Ramos (cell line): Measurements from ENCODE around the gene ZNF554.
"Not testable (repeated sequence)": the region's sequence is repeated elsewhere in the genome, so short reads cannot be mapped to it uniquely, and the experiment has no call there.

Experiments
- in situ Hi-C: fragments of 300-500 bp; cut with MboI; formaldehyde crosslinking; loops from one replicate; pipeline ENCODE4 v1.14.3; 2022; ENCODE audit warnings: low sequenced_read_pairs; ENCODE audit not compliant: unreplicated experiment

ZNF554 gene

GRCh38 chr19:2790557-2791271 is 29.0 kb upstream of the ZNF554 start:
- in situ Hi-C loops: no loop called here

- in situ Hi-C loops: no loop called here
Measured at GRCh38 chr19:2791440-2791839, 28.2 kb upstream of the ZNF554 start.

GRCh38 chr19:2791876-2792275 is 27.8 kb upstream of the ZNF554 start:
- in situ Hi-C loops: no loop called here

GRCh38 chr19:2792666-2793065 is 27.0 kb upstream of the ZNF554 start:
- in situ Hi-C loops: not testable (repeated sequence)

GRCh38 chr19:2793126-2793525 is 26.5 kb upstream of the ZNF554 start:
- in situ Hi-C loops: no loop called here

GRCh38 chr19:2793577-2793976 is 26.1 kb upstream of the ZNF554 start:
- in situ Hi-C loops: no loop called here

- in situ Hi-C loops: no loop called here
Measured at GRCh38 chr19:2795827-2796658, 23.6 kb upstream of the ZNF554 start.

- in situ Hi-C loops: no loop called here
Measured at GRCh38 chr19:2796659-2797266, 22.9 kb upstream of the ZNF554 start.

- in situ Hi-C loops: no loop called here
Measured at GRCh38 chr19:2797280-2797679, 22.4 kb upstream of the ZNF554 start.

- in situ Hi-C loops: no loop called here
Measured at GRCh38 chr19:2798158-2798685, 21.4 kb upstream of the ZNF554 start.

- in situ Hi-C loops: no loop called here
Measured at GRCh38 chr19:2798733-2799132, 20.9 kb upstream of the ZNF554 start.

GRCh38 chr19:2799273-2800020 is 20.2 kb upstream of the ZNF554 start:
- in situ Hi-C loops: no loop called here

GRCh38 chr19:2800506-2800905 is 19.2 kb upstream of the ZNF554 start:
- in situ Hi-C loops: no loop called here

GRCh38 chr19:2802826-2803225 is 16.8 kb upstream of the ZNF554 start:
- in situ Hi-C loops: no loop called here

GRCh38 chr19:2803486-2804155 is 16.0 kb upstream of the ZNF554 start:
- in situ Hi-C loops: no loop called here

- in situ Hi-C loops: no loop called here
Measured at GRCh38 chr19:2804156-2805004, 15.3 kb upstream of the ZNF554 start.

- in situ Hi-C loops: no loop called here
Measured at GRCh38 chr19:2805261-2805900, 14.3 kb upstream of the ZNF554 start.

- in situ Hi-C loops: no loop called here
Measured at GRCh38 chr19:2805991-2806649, 13.5 kb upstream of the ZNF554 start.
